Memory B cell (primary cell): ENCODE measurements around the gene PNISR.

Experiments
- ATAC-seq: fragments of 150-1000 bp; cut with Tn5 transposase; 2 replicates; pipeline ENCODE4 v1.10.0; 2021; ENCODE audit warnings: low read depth, mild to moderate bottlenecking, moderate library complexity
- DNase-seq, 2 donors: peaks; one replicate each; pipeline ENCODE4 v3.0.0; 2022; ENCODE audit warnings: low spot score in 2 of 2
- H3K27ac Mint-ChIP-seq: one replicate; pipeline ENCODE4 v1.8.0; 2022; ENCODE audit warnings: mild to moderate bottlenecking, moderate library complexity, mixed read lengths
- H3K27me3 Mint-ChIP-seq: one replicate; pipeline ENCODE4 v1.8.0; 2022; ENCODE audit warnings: mixed read lengths
- H3K36me3 Mint-ChIP-seq: one replicate; pipeline ENCODE4 v1.8.0; 2022; ENCODE audit warnings: mild to moderate bottlenecking, mixed read lengths
- H3K4me1 Mint-ChIP-seq: one replicate; pipeline ENCODE4 v1.8.0; 2022; ENCODE audit warnings: mixed read lengths
- H3K4me3 Mint-ChIP-seq: one replicate; pipeline ENCODE4 v1.8.0; 2022; ENCODE audit warnings: mild to moderate bottlenecking, moderate library complexity, mixed read lengths
- H3K9me3 Mint-ChIP-seq: one replicate; pipeline ENCODE4 v1.8.0; 2022; ENCODE audit warnings: mixed read lengths

PNISR gene

GRCh38 chr6:99424022-99424421 lies 1.1 kb downstream of the PNISR start:
- ATAC-seq = no peak
- Mint-ChIP-seq H3K27ac (peak overlapping the region; percentile 99), H3K4me1 (peaks cover 38% of the 10 kb centered on the region), H3K27me3 (no peaks in the 10 kb centered on the region), H3K4me3 (peak overlapping the region; percentile 99), H3K9me3 (no peaks in the 10 kb centered on the region), H3K36me3 (peaks cover 8% of the 10 kb centered on the region)
- no peak for DNase-seq

GRCh38 chr6:99422912-99423311 lies 2.2 kb downstream of the PNISR start:
- peaks cover 8% of the 10 kb centered on the region for H3K36me3 Mint-ChIP-seq

GRCh38 chr6:99416892-99417767 lies 8.0 kb downstream of the PNISR start:
- DNase-seq (no peak), ATAC-seq (peak; percentile 91)
- H3K4me3 Mint-ChIP-seq = peak overlapping the region; percentile 54
- H3K27ac Mint-ChIP-seq = peak overlapping the region; percentile 89
- H3K4me1 Mint-ChIP-seq = peaks cover 23% of the 10 kb centered on the region
- H3K36me3 Mint-ChIP-seq = peaks cover 13% of the 10 kb centered on the region
- no peaks in the 10 kb centered on the region for H3K27me3 Mint-ChIP-seq
- H3K9me3 Mint-ChIP-seq = no peaks in the 10 kb centered on the region

More at GRCh38 chr6:99422912-99423311, 2.2 kb downstream of the PNISR start:
- Mint-ChIP-seq H3K27me3 (no peaks in the 10 kb centered on the region), H3K27ac (peak overlapping the region; percentile 99), H3K4me3 (peak overlapping the region; percentile 54), H3K4me1 (peaks cover 41% of the 10 kb centered on the region), H3K9me3 (no peaks in the 10 kb centered on the region)
- no peak for ATAC-seq
- no peak for DNase-seq

GRCh38 chr6:99416226-99416625 lies 8.9 kb downstream of the PNISR start:
- no peak overlapping the region for H3K4me3 Mint-ChIP-seq
- H3K27ac Mint-ChIP-seq = peak overlapping the region; percentile 70
- H3K4me1 Mint-ChIP-seq = peaks cover 15% of the 10 kb centered on the region

GRCh38 chr6:99415446-99415845 lies 9.7 kb downstream of the PNISR start:
- Mint-ChIP-seq H3K27me3 (no peaks in the 10 kb centered on the region), H3K36me3 (peaks cover 11% of the 10 kb centered on the region), H3K27ac (no peak overlapping the region), H3K9me3 (no peaks in the 10 kb centered on the region), H3K4me3 (no peak overlapping the region), H3K4me1 (peaks cover 13% of the 10 kb centered on the region)
- ATAC-seq = no peak
- no peak for DNase-seq

More at GRCh38 chr6:99416226-99416625, 8.9 kb downstream of the PNISR start:
- Mint-ChIP-seq H3K27me3 (no peaks in the 10 kb centered on the region), H3K36me3 (peaks cover 10% of the 10 kb centered on the region), H3K9me3 (no peaks in the 10 kb centered on the region)
- ATAC-seq = no peak
- DNase-seq = no peak

GRCh38 chr6:99412065-99412464 lies 13.0 kb downstream of the PNISR start:
- Mint-ChIP-seq H3K9me3 (no peaks in the 10 kb centered on the region), H3K36me3 (peaks cover 21% of the 10 kb centered on the region), H3K27me3 (no peaks in the 10 kb centered on the region), H3K4me1 (peaks cover 2% of the 10 kb centered on the region), H3K4me3 (no peak overlapping the region), H3K27ac (peak overlapping the region; percentile 3)
- DNase-seq (no peak), ATAC-seq (no peak)

GRCh38 chr6:99409672-99410071 lies 15.4 kb downstream of the PNISR start:
- Mint-ChIP-seq H3K36me3 (peaks cover 29% of the 10 kb centered on the region), H3K4me3 (no peak overlapping the region), H3K27me3 (no peaks in the 10 kb centered on the region), H3K27ac (no peak overlapping the region), H3K4me1 (peaks cover 2% of the 10 kb centered on the region), H3K9me3 (no peaks in the 10 kb centered on the region)
- no peak for DNase-seq
- no peak for ATAC-seq

GRCh38 chr6:99407076-99407475 lies 18.0 kb downstream of the PNISR start:
- no peak overlapping the region for H3K27ac Mint-ChIP-seq
- H3K9me3 Mint-ChIP-seq = no peaks in the 10 kb centered on the region
- no peaks in the 10 kb centered on the region for H3K27me3 Mint-ChIP-seq
- H3K36me3 Mint-ChIP-seq = peaks cover 33% of the 10 kb centered on the region
- DNase-seq = no peak
- no peak overlapping the region for H3K4me3 Mint-ChIP-seq
- peaks cover 2% of the 10 kb centered on the region for H3K4me1 Mint-ChIP-seq
- ATAC-seq = no peak

GRCh38 chr6:99402448-99402847 lies 22.7 kb downstream of the PNISR start:
- H3K27ac Mint-ChIP-seq = no peak overlapping the region
- H3K4me3 Mint-ChIP-seq = no peak overlapping the region
- no peaks in the 10 kb centered on the region for H3K4me1 Mint-ChIP-seq
- ATAC-seq (no peak), DNase-seq (no peak)
- H3K36me3 Mint-ChIP-seq = peaks cover 33% of the 10 kb centered on the region
- H3K9me3 Mint-ChIP-seq = no peaks in the 10 kb centered on the region
- no peaks in the 10 kb centered on the region for H3K27me3 Mint-ChIP-seq

- ATAC-seq (no peak), DNase-seq (no peak)
- no peak overlapping the region for H3K4me3 Mint-ChIP-seq
- H3K27ac Mint-ChIP-seq = peak overlapping the region; percentile 35
- no peaks in the 10 kb centered on the region for H3K27me3 Mint-ChIP-seq
- H3K9me3 Mint-ChIP-seq = no peaks in the 10 kb centered on the region
- peaks cover 14% of the 10 kb centered on the region for H3K36me3 Mint-ChIP-seq
- peaks cover 7% of the 10 kb centered on the region for H3K4me1 Mint-ChIP-seq
These were observed 27.8 kb downstream of the PNISR start for GRCh38 chr6:99397287-99397686.

GRCh38 chr6:99393698-99394531 lies 31.2 kb downstream of the PNISR start, which contains the start of gene COQ3:
Gene COQ3 (minus strand): TSS chr6:99394195. CDS start chr6:99394179, 16 bp downstream.
- H3K27me3 Mint-ChIP-seq = no peaks in the 10 kb centered on the region
- ATAC-seq (peak; percentile 71), DNase-seq (peak; percentile 57 to 72)
- H3K9me3 Mint-ChIP-seq = no peaks in the 10 kb centered on the region
- peak within 1 kb of the TSS; percentile 94 for H3K4me3 Mint-ChIP-seq
- H3K27ac Mint-ChIP-seq = peak within 1 kb of the TSS; percentile 82
- no peaks in the 10 kb centered on the region for H3K36me3 Mint-ChIP-seq
- peaks cover 7% of the 10 kb centered on the region for H3K4me1 Mint-ChIP-seq

GRCh38 chr6:99393366-99393697 lies 31.8 kb downstream of the PNISR start:
- H3K27ac Mint-ChIP-seq = peak overlapping the region; percentile 82
- H3K36me3 Mint-ChIP-seq = no peaks in the 10 kb centered on the region
- no peaks in the 10 kb centered on the region for H3K9me3 Mint-ChIP-seq
- H3K4me3 Mint-ChIP-seq = peak overlapping the region; percentile 94
- H3K27me3 Mint-ChIP-seq = no peaks in the 10 kb centered on the region
- peak; percentile 16 for ATAC-seq
- H3K4me1 Mint-ChIP-seq = peaks cover 7% of the 10 kb centered on the region
- DNase-seq = no peak

GRCh38 chr6:99390896-99391295 lies 34.2 kb downstream of the PNISR start:
- Mint-ChIP-seq H3K27me3 (no peaks in the 10 kb centered on the region), H3K4me3 (no peak overlapping the region), H3K36me3 (no peaks in the 10 kb centered on the region), H3K4me1 (peaks cover 7% of the 10 kb centered on the region), H3K27ac (no peak overlapping the region), H3K9me3 (no peaks in the 10 kb centered on the region)
- no peak for ATAC-seq
- DNase-seq = no peak

GRCh38 chr6:99384507-99384906 lies 40.6 kb downstream of the PNISR start:
- Mint-ChIP-seq H3K27me3 (no peaks in the 10 kb centered on the region), H3K4me1 (no peaks in the 10 kb centered on the region), H3K36me3 (peaks cover 8% of the 10 kb centered on the region), H3K27ac (no peak overlapping the region), H3K9me3 (no peaks in the 10 kb centered on the region), H3K4me3 (no peak overlapping the region)
- DNase-seq (no peak), ATAC-seq (no peak)
